ENCODE results near the gene POLD3. TPM values are rescaled to one million over a fixed set of nuclear protein-coding genes. Genes with fewer than 3 reads are reported as not detected.

Gene POLD3
- total RNA-seq, 1 experiment from 2014 or later, result 49.7 TPM

- H3K27me3 ChIP-seq (replicated peaks; ENCODE audit: control insufficient read depth, insufficient read depth, low read length), result no peaks in the 10 kb centered on the region
- ChIA-PET CTCF (interaction anchor here (7.9 kb wide), 1 partner anchor 116 kb away, joined by 196 read pairs; no protein-coding TSS in a partner anchor), POLR2A (no interaction called here)
- Mint-ChIP-seq H3K36me3 (ENCODE audit: insufficient read depth, unreplicated experiment) (no peaks in the 10 kb centered on the region), H3K27ac (ENCODE audit: unreplicated experiment) (no peak overlapping the region), H3K27me3 (ENCODE audit: insufficient read depth, unreplicated experiment) (no peaks in the 10 kb centered on the region), H3K4me1 (ENCODE audit: low read depth, unreplicated experiment) (peaks cover 17% of the 10 kb centered on the region), H3K4me3 (ENCODE audit: unreplicated experiment) (no peak overlapping the region), H3K9me3 (ENCODE audit: unreplicated experiment) (no peaks in the 10 kb centered on the region)
- no peaks in the 10 kb centered on the region for H3K9me3 ChIP-seq
- no TSS peak for BruUV-seq (replicated peaks)
- H3K36me3 ChIP-seq (ENCODE audit: control insufficient read depth, insufficient read depth, low read length), result no peaks in the 10 kb centered on the region
- H3K4me1 ChIP-seq, result peaks cover 12% of the 10 kb centered on the region; the same call in 1 of the 2 replicates
- H3K4me3 ChIP-seq (ENCODE audit: low read depth, low read length), result no peak overlapping the region
- intact Hi-C loops (cut with micrococcal nuclease; ENCODE audit: unreplicated experiment), result no loop called here
- no peak for DNase-seq
- no peak for TF ChIP-seq CTCF (IDR thresholded peaks at IDR 0.05; ENCODE audit: insufficient read depth in 1 of 2, low read depth in 1 of 2, low read length in 1 of 2, severe bottlenecking in 1 of 2, unreplicated experiment in 1 of 2)
Measured at GRCh38 chr11:74568028-74568427, 24.4 kb upstream of the POLD3 start.

- no TSS peak for BruUV-seq (replicated peaks)
- peak; percentile 89 to 95 for TF ChIP-seq CTCF (IDR thresholded peaks at IDR 0.05; ENCODE audit: insufficient read depth in 1 of 2, low read depth in 1 of 2, low read length in 1 of 2, severe bottlenecking in 1 of 2, unreplicated experiment in 1 of 2)
- H3K4me1 ChIP-seq, result peaks cover 12% of the 10 kb centered on the region; the same call in 1 of the 2 replicates
- no peaks in the 10 kb centered on the region for H3K9me3 ChIP-seq
- peaks cover 17% of the 10 kb centered on the region for H3K4me1 Mint-ChIP-seq (ENCODE audit: low read depth, unreplicated experiment)
- H3K4me3 ChIP-seq (ENCODE audit: low read depth, low read length), result no peak overlapping the region
- intact Hi-C loops (cut with micrococcal nuclease; ENCODE audit: unreplicated experiment), result loop anchor here (1.0 kb wide), 6 partner anchors 77 to 314 kb away; partner anchors contain the start of gene LIPT2
- no peaks in the 10 kb centered on the region for H3K27me3 Mint-ChIP-seq (ENCODE audit: insufficient read depth, unreplicated experiment)
- H3K36me3 Mint-ChIP-seq (ENCODE audit: insufficient read depth, unreplicated experiment), result no peaks in the 10 kb centered on the region
- H3K36me3 ChIP-seq (ENCODE audit: control insufficient read depth, insufficient read depth, low read length), result no peaks in the 10 kb centered on the region
- DNase-seq, result peak; percentile 72 to 78
- ChIA-PET POLR2A (interaction anchor here (1.8 kb wide), 1 partner anchor 77 kb away, joined by 4 read pairs; no protein-coding TSS in a partner anchor), CTCF (interaction anchor here (0.6 to 7.9 kb wide), 17 partner anchors 10 to 315 kb away, joined by 3 to 196 read pairs (median 4); partner anchors contain the start of genes LIPT2 and POLD3)
- no peak overlapping the region for H3K27ac Mint-ChIP-seq (ENCODE audit: unreplicated experiment)
- H3K4me3 Mint-ChIP-seq (ENCODE audit: unreplicated experiment), result no peak overlapping the region
- H3K9me3 Mint-ChIP-seq (ENCODE audit: unreplicated experiment), result no peaks in the 10 kb centered on the region
- H3K27me3 ChIP-seq (replicated peaks; ENCODE audit: control insufficient read depth, insufficient read depth, low read length), result no peaks in the 10 kb centered on the region
Measured at GRCh38 chr11:74570266-74571061, 21.9 kb upstream of the POLD3 start.

- BruUV-seq (replicated peaks), result no TSS peak
- peaks cover 17% of the 10 kb centered on the region for H3K4me1 Mint-ChIP-seq (ENCODE audit: low read depth, unreplicated experiment)
- CTCF ChIA-PET, result interaction anchor here (0.6 to 7.9 kb wide), 18 partner anchors 11 to 316 kb away, joined by 3 to 196 read pairs (median 4); partner anchors contain the start of genes LIPT2 and POLD3
- H3K4me3 Mint-ChIP-seq (ENCODE audit: unreplicated experiment), result no peak overlapping the region
- DNase-seq, result no peak
- Histone ChIP-seq H3K4me3 (ENCODE audit: low read depth, low read length) (no peak overlapping the region), H3K27me3 (replicated peaks; ENCODE audit: control insufficient read depth, insufficient read depth, low read length) (no peaks in the 10 kb centered on the region), H3K36me3 (ENCODE audit: control insufficient read depth, insufficient read depth, low read length) (no peaks in the 10 kb centered on the region), H3K9me3 (no peaks in the 10 kb centered on the region), H3K4me1 (peaks cover 12% of the 10 kb centered on the region; the same call in 1 of the 2 replicates)
- H3K9me3 Mint-ChIP-seq (ENCODE audit: unreplicated experiment), result no peaks in the 10 kb centered on the region
- no peak for TF ChIP-seq CTCF (IDR thresholded peaks at IDR 0.05; ENCODE audit: insufficient read depth in 1 of 2, low read depth in 1 of 2, low read length in 1 of 2, severe bottlenecking in 1 of 2, unreplicated experiment in 1 of 2)
- intact Hi-C loops (cut with micrococcal nuclease; ENCODE audit: unreplicated experiment), result loop anchor here (1.0 kb wide), 1 partner anchor 315 kb away; no protein-coding TSS in a partner anchor
- POLR2A ChIA-PET, result interaction anchor here (1.8 kb wide), 1 partner anchor 78 kb away, joined by 4 read pairs; no protein-coding TSS in a partner anchor
- H3K27me3 Mint-ChIP-seq (ENCODE audit: insufficient read depth, unreplicated experiment), result no peaks in the 10 kb centered on the region
- no peak overlapping the region for H3K27ac Mint-ChIP-seq (ENCODE audit: unreplicated experiment)
- no peaks in the 10 kb centered on the region for H3K36me3 Mint-ChIP-seq (ENCODE audit: insufficient read depth, unreplicated experiment)
Measured at GRCh38 chr11:74571062-74571399, 21.4 kb upstream of the POLD3 start.

Measured in Caco-2 (cell line).